GM19372 (cell line): ENCODE results near the gene GJD4.

Experiments used
- ATAC-seq: cut with Tn5 transposase; IDR thresholded peaks from one replicate; pipeline ENCODE4 v1.9.1; 2021; ENCODE audit warnings: mild to moderate bottlenecking, low read depth, moderate library complexity; ENCODE audit not compliant: unreplicated experiment

Gene GJD4

GRCh38 chr10:35613597-35614226, 8.6 kb downstream of the GJD4 start:
- no peak for ATAC-seq

DNA sequence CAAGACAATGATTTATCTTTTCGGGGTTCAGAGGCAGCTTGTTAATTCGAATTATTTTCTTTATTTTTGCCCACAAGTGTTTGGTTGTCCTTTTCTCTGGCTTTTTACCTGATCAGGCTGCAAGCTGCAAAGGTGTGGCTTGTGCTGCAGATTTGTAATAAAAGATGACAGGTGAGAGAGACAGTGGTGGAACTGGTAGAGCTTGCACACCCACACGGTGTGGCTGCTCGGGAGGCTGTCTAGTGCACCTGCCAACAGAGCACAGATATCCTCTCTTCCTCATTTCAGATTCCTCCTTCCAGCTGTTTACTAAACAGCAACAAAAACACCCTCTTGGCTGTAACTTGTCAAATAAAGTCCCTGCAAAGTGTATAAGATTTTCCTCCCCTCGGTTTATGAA, 9.2 kb downstream of the GJD4 start:
- no peak for ATAC-seq

GRCh38 chr10:35626971-35627507, 21.9 kb downstream of the GJD4 start:
- no peak for ATAC-seq

DNA sequence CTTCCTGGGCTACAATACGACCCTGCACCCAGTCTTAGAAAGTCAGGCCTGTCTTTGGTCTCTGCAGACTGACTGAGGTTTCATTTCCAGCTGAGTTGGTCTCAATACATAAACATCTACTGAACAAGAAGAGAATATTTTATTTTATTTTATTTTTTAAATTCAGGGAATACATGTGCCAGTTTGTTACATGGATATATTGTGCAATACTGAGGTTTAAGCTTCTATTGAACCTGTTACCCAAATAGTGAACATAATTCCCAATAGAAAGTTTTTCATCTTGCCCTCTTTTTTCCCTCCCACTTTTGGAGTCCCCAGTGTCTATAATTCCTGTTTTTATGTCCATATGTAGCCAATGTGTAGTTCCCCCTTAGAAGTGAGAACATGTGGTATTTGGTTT, 26.3 kb downstream of the GJD4 start:
- ATAC-seq: no peak

GRCh38 chr10:35632027-35632426, 26.9 kb downstream of the GJD4 start:
- ATAC-seq: no peak

DNA sequence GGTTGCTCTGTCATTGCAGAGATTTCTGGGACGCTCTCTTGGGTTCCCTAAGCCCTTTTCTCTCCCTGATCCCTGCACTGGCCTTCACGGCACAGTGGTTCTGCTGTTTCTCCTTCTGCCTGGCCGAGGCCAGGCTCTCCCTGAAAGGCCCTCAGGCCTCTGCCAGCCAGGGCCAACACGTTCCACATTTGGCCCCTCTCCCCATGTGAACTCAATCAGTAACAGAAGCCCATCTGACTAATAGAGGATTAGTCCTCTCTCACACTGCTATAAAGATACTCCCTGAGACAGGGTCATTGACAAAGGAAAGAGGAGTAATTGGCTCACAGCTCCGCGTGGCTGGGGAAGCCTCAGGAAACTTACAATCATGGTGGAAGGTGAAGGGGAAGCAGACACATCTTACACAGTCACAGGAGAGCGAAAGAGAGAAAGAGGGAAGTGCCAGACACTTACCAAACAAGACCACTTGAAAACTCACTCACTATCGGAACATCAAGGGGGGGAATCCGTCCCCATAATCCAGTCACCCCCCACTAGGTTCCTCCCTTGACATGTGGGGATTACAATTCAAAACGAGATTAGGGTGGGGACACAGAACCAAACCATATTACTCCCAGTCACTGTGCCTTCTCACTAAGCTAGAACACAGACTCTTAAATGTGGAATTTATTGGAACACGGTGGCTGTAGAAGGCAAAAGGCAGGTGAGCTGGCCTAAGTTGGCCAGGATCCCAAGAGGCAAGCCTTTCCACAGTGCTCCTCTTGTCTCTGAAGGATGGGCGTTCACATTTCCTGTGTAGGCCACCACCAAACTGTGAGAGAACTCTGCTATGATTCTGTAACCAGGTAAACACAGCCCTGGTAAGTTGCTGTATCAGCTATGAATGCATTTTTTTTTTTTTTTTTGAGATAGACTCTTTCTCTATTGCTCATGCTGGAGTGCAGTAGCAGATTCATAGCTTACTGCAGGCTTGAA, 28.2 kb downstream of the GJD4 start:
- ATAC-seq: no peak

GRCh38 chr10:35635576-35635975, 30.4 kb downstream of the GJD4 start:
- no peak for ATAC-seq

DNA sequence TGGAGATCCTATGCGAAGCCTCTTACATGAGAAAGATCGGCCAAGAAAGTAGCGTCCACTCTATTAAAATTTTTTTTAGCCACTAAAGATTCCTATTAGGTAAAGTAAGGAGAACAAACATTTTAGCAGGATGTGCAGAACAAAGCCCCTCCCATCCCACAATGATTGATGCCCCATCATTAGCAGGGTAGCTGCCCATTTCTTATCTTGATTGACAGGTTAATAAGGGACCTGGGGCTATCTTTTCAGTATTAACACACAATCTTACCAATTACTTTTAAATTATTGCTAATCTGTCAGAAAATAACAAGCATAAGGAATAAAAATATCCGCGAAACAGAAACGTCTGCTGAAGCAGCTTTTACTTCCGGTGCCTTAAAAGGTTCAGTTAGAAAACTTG, 31.8 kb downstream of the GJD4 start:
- no peak for ATAC-seq

- no peak for ATAC-seq
Observed at GRCh38 chr10:35637462-35637861, 32.3 kb downstream of the GJD4 start.

GRCh38 chr10:35638101-35638500, 33.0 kb downstream of the GJD4 start:
- ATAC-seq: no peak

DNA sequence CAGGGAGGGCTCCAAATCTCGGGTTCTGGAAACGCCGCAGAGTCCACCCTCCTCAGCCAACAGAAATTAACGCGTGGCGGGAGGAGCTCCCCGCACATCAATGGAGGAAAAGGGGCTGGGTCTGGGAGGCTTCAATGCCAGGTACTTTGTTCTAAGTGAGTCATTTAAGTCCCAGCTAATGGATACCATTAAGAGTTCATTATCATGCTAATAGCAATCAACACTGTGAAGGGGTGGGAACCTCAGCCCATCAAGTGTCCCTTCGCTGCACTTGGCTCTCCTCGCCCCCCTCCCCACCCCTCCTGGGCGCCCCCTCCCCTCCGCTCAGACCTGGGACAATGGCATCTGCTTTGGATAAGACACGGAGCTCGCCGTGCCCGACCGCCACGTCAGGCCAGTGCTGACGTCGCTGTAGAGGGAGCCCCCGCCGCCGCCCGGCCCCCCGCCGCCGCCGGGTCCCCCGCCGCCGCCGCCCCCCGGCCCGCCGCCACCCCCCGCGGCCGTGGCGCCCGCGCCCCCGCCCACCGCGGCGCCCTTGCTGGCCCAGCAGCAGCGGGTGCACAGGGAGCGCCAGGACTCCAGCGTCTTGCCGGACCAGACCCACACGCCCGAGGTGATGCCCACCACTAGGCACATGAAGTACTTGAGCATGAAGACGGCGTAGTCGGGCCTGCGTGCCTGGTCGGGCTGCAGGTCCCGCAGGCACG, 34.0 kb downstream of the GJD4 start:
- ATAC-seq: no peak

DNA sequence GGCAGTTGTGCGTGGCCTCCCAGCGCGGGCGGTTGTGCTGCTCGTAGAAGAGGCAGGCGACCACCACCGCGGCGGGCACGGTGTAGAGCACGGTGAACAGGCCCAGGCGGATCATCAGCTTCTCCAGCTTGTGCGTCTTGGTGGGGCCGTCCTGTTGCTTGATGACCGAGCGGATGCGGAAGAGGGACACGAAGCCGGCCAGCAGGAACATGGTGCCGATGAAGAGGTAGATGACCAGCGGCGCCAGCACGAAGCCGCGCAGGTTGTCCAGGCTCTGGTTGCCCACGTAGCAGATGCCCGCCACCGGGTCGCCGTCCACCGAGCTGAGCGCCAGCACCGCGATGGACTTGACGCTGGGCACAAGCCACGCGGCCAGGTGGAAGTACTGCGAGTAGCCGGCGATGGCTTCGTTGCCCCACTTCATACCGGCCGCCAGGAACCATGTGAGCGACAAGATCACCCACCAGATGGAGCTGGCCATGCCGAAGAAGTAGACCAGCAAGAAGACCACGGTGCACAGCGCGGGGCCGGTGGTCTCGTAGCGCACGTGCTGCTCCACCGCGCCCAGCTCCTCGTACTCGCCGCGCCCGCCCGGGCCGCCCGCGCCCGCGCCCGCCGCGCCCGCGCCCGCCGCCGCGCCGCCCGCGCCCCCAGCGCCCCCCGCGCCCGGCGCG, 34.7 kb downstream of the GJD4 start:
- no peak for ATAC-seq

DNA sequence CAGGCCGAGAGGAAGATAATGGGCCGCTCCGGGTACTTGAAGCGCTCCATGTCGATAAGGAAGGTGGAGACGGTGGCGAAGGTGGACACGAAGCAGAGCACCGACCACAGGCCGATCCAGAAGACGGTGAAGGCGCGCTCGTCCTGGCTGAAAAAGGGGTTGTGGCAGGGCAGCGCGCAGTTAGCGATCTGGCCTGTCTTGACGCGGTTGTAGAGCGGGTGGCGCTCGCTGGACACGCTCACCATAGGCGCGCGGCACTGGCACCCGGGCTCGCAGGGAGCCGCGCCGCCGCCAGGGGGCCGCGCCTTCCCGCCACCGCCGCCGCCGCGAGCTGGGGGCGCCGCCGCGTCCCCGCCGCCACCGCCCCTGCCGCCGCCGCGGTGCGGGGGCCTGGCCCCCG, 35.3 kb downstream of the GJD4 start:
- ATAC-seq: peak; percentile 24

DNA sequence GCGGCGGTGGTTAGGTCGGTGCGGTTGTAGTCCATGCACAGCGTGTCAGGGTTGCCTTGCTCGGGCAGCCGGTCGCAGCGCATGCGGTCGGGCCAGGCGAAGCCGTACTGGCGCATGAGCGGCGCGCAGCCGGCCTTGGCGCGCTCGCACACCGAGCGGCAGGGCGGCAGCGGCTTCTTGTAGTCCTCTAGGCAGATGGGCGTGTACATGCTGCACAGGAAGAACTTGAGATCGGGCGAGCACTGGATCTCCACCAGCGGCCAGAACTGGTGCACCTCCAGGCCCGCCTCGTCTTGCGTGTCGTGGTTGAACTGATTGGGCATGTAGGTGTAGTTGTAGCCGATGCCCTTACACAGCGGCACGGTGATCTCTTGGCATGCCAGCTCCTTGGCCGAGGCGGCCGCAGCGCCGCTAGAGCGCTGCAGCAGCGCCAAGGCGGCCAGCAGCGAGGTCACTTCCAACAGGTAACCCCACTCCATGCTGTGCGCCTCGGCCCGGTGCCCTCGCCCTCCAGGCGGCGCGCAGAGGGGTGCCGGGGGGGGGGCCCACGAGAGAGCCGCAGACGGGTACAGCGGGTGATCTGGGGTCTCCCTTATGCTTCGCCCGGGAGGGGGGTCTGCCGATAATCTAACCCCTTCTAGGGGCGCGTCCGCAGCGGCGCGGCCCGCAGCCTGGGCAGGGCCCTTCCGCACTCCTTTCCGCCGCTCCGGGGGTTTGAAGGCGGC, 36.0 kb downstream of the GJD4 start:
- peak; percentile 33 for ATAC-seq

GRCh38 chr10:35641676-35642034, 36.5 kb downstream of the GJD4 start:
- ATAC-seq: peak; percentile 23

DNA sequence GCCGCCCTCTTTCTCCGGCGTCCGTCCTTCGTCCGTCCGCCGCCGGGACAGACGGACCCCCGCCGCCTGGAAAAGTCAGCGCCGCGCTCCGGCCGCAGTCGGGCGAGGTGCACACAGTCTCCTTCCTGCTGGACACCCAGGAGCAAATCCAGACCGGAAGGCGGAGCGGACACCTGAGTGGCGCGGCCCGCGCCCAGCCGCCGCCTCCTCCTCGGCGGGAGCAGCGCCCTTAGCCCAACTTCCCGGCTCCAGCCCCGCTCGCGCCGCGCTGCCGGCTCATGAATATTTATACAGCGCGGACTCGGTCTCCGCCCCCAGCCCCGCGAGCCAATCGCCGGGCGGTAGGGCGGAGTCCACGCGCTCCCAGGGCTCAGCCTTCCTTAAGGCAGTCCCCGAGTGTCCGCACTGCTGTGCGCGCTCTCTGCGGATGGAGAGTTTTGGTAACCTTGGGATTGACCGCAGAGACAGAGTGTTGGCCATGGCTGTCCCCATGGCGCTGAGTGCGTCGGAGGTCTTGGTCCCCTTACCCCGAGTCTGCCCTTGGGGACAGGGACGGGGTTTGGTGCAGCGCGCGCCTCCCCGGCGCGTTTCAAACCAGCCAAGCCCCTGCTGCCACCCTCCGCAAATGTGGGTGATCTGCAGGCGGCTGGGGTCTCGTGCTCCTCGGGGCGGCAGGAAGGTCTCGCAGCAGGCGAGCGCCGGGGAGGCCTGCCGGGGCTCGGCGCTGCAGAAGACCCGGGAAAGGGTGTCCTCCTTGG, 37.1 kb downstream of the GJD4 start, which contains the start of gene FZD8:
FZD8 (minus strand) TSS at position 262 of the 758 bp plus-strand sequence. CDS start 867 bp downstream, outside the sequence.
- ATAC-seq: peak; percentile 82

- no peak for ATAC-seq
Observed at GRCh38 chr10:35642793-35643114, 37.6 kb downstream of the GJD4 start.

- ATAC-seq: no peak
Observed at GRCh38 chr10:35643151-35644049, 38.3 kb downstream of the GJD4 start.
